GM19351 (cell line): ENCODE measurements around the gene ZBTB46.

Source experiments
- ATAC-seq: cut with Tn5 transposase; IDR thresholded peaks from one replicate; pipeline ENCODE4 v1.9.1; 2021; ENCODE audit warnings: mild to moderate bottlenecking, moderate library complexity; ENCODE audit not compliant: unreplicated experiment

The ZBTB46 gene

DNA sequence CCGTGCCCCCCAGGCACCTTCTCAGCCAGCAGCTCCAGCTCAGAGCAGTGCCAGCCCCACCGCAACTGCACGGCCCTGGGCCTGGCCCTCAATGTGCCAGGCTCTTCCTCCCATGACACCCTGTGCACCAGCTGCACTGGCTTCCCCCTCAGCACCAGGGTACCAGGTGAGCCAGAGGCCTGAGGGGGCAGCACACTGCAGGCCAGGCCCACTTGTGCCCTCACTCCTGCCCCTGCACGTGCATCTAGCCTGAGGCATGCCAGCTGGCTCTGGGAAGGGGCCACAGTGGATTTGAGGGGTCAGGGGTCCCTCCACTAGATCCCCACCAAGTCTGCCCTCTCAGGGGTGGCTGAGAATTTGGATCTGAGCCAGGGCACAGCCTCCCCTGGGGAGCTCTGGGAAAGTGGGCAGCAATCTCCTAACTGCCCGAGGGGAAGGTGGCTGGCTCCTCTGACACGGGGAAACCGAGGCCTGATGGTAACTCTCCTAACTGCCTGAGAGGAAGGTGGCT lies 133.7 kb downstream of the ZBTB46 start:
- ATAC-seq = no peak

DNA sequence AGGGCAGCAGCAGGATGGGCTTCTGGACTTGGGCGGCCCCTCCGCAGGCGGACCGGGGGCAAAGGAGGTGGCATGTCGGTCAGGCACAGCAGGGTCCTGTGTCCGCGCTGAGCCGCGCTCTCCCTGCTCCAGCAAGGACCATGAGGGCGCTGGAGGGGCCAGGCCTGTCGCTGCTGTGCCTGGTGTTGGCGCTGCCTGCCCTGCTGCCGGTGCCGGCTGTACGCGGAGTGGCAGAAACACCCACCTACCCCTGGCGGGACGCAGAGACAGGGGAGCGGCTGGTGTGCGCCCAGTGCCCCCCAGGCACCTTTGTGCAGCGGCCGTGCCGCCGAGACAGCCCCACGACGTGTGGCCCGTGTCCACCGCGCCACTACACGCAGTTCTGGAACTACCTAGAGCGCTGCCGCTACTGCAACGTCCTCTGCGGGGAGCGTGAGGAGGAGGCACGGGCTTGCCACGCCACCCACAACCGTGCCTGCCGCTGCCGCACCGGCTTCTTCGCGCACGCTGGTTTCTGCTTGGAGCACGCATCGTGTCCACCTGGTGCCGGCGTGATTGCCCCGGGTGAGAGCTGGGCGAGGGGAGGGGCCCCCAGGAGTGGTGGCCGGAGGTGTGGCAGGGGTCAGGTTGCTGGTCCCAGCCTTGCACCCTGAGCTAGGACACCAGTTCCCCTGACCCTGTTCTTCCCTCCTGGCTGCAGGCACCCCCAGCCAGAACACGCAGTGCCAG lies 134.3 kb downstream of the ZBTB46 start, which contains the start of gene TNFRSF6B:
Gene TNFRSF6B, plus strand, starts transcription at position 25 of the 729 bp plus-strand sequence. Its CDS starts 116 bp downstream, at position 141.
- ATAC-seq = no peak

DNA sequence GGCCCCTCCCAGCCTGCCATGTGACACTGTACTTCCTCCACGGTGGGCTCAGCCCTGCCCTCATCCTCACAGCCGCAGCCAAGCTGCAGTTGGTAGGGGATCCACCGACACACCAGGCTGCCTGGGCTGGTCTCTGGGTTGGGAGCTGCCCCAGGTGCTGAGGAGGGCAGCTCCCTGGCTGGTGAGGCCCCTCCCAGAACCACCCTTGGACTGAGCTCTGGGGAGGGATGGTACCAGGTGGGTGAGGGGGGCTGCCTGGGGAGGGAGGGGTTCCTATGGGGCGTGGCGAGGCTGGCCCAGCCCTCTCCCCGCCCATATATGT lies 134.8 kb downstream of the ZBTB46 start:
- no peak for ATAC-seq

DNA sequence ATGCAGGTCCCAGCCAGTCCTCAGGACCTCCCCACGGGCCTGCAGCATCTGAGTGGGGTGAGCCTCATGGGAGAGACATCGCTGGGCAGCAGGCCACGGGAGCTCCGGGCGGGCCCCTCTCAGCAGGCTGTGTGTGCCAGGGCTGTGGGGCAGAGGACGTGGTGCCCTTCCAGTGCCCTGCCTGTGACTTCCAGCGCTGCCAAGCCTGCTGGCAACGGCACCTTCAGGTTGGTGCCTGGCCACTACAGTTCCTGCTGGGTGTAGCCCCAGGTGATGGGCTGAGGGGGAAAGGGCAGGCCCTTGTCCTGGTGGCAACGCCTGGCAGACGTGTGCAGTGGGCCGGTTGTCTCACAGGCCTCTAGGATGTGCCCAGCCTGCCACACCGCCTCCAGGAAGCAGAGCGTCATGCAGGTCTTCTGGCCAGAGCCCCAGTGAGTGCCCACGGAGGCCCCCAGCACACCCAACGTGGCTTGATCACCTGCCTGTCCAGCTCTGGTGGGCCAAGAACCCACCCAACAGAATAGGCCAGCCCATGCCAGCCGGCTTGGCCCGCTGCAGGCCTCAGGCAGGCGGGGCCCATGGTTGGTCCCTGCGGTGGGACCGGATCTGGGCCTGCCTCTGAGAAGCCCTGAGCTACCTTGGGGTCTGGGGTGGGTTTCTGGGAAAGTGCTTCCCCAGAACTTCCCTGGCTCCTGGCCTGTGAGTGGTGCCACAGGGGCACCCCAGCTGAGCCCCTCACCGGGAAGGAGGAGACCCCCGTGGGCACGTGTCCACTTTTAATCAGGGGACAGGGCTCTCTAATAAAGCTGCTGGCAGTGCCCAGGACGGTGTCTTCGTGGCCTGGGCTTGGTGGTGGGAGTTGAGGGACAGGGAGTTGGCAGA lies 135.4 kb downstream of the ZBTB46 start:
- no peak for ATAC-seq

DNA sequence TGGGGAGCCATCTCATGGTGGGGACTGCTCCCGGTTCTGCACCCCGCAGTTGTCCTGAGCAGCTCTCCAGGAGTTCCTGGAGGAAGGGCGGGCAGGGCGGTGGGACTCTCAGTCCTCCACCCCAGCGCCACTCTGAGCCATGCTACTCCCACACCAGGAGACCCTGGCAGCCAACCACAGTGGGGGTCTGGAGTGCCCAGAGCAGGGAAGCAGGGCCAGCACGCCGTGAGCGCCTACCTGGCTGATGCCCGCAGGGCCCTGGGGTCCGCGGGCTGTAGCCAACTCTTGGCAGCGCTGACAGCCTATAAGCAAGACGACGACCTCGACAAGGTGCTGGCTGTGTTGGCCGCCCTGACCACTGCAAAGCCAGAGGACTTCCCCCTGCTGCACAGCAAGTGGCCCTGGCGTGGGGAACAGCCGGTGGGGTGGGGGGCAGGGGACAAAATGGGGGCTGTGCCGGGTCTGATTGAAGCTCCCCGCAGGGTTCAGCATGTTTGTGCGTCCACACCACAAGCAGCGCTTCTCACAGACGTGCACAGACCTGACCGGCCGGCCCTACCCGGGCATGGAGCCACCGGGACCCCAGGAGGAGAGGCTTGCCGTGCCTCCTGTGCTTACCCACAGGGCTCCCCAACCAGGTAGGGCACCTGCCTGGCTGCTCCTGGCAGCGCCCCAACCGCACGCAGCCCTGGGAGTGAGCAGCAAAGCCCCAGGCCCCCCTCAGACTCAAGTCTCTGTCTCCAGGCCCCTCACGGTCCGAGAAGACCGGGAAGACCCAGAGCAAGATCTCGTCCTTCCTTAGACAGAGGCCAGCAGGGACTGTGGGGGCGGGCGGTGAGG lies 136.3 kb downstream of the ZBTB46 start:
- ATAC-seq = no peak

DNA sequence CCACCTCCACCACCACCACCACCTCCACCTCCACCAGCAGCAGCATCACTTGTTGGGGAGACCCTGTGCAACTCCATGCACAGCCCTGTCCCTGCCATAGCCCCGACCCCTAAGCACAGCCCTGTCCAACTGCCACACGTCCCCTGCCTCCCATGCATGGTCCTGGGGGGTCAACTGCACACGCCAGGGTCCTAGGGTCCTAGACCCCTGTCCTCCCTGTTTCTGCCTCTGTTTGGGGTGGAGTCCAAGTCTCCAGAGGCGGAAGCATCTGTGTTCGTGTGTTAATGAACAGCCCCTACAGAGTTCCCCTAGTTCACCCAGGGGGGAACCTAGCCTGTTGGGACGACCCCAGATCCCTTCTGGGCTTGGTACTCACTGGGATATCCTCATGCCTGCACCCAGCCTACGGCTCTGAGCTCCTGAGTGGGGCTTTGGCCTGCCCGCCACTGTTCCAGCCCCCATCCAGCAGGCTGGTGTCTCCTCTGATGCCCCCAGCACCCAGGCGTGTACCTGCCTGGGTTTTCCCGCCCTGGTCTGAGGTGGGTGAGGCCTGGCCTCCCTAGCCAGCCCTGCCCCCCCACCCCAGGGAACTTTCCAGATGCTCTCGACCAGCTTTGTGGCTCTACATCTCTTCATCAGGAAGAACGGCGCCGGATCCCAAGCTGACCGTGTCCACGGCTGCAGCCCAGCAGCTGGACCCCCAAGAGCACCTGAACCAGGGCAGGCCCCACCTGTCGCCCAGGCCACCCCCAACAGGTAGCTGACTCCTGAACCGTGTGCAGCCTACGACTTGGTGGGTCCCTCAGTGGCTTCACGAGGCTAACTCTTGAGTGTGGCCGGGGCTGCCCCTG lies 137.1 kb downstream of the ZBTB46 start:
- no peak for ATAC-seq
